Natural killer cell (primary cell): ENCODE measurements around the gene TRAF2. TPM values are rescaled to one million over a fixed set of nuclear protein-coding genes. Genes with fewer than 3 reads are reported as not detected.

ENCODE experiments used
- ATAC-seq, 3 donors: fragments of 150-1000 bp in 2 of 3; fragments of 200-7000 bp in 1 of 3; cut with Tn5 transposase; 1 replicate in 1 of 3; 2 replicates in 2 of 3; pipeline ENCODE4 v1.10.0; 2021; ENCODE audit warnings: mild to moderate bottlenecking in 2 of 3, moderate library complexity in 2 of 3
- DNase-seq, 2 donors: peaks; one replicate each; pipeline versions ENCODE4 v3.0.0 to v3.0.0-alpha.2; 2013 to 2021; ENCODE audit warnings: mixed read lengths in 1 of 2
- H3K27ac ChIP-seq: one replicate; pipeline ENCODE4 v1.5.1; 2013; ENCODE audit warnings: mild to moderate bottlenecking, low read length
- H3K27me3 ChIP-seq: one replicate; pipeline ENCODE4 v1.6.1; 2013; ENCODE audit warnings: low read length; ENCODE audit not compliant: control insufficient read depth, insufficient read depth
- H3K36me3 ChIP-seq: one replicate; pipeline ENCODE4 v1.6.1; 2013; ENCODE audit warnings: low read length; ENCODE audit not compliant: control insufficient read depth, insufficient read depth
- H3K4me1 ChIP-seq: one replicate; pipeline ENCODE4 v1.6.1; 2013; ENCODE audit warnings: low read length; ENCODE audit not compliant: control insufficient read depth, insufficient read depth
- H3K4me3 ChIP-seq: one replicate; pipeline ENCODE4 v1.5.1; 2013; ENCODE audit warnings: low read length
- H3K9me3 ChIP-seq: one replicate; pipeline ENCODE4 v1.6.1; 2013; ENCODE audit warnings: low read length; ENCODE audit not compliant: control insufficient read depth, insufficient read depth
- H3K27ac Mint-ChIP-seq, 2 donors: one replicate each; pipeline ENCODE4 v1.8.0; 2022; ENCODE audit warnings: mild to moderate bottlenecking in 2 of 2, mixed read lengths in 2 of 2, moderate library complexity in 1 of 2
- H3K27me3 Mint-ChIP-seq, 2 donors: one replicate each; pipeline ENCODE4 v1.8.0; 2022; ENCODE audit warnings: low read depth in 2 of 2, mixed read lengths in 2 of 2
- H3K36me3 Mint-ChIP-seq: one replicate; pipeline ENCODE4 v1.8.0; 2022; ENCODE audit warnings: mixed read lengths
- H3K4me1 Mint-ChIP-seq, 2 donors: one replicate each; pipeline ENCODE4 v1.8.0; 2022; ENCODE audit warnings: mixed read lengths in 2 of 2
- H3K4me3 Mint-ChIP-seq: one replicate; pipeline ENCODE4 v1.8.0; 2022; ENCODE audit warnings: mild to moderate bottlenecking, moderate library complexity, mixed read lengths
- H3K9me3 Mint-ChIP-seq, 2 donors: one replicate each; pipeline ENCODE4 v1.8.0; 2022; ENCODE audit warnings: mixed read lengths in 2 of 2
- CTCF ChIP-seq: fragments of 200-600 bp; IDR thresholded peaks from one replicate; pipeline ENCODE4 v1.8.0; 2022; ENCODE audit warnings: antibody characterized with exemption
- WGBS: methylation state at CpG from one replicate; pipeline ENCODE4 v1.1.7; 2013; ENCODE audit warnings: missing lambda C conversion rate; ENCODE audit not compliant: insufficient coverage; 5-methylcytosine and 5-hydroxymethylcytosine counted together
- intact Hi-C: fragments of 100-400 bp; cut with micrococcal nuclease; formaldehyde crosslinking; loops from one replicate; pipeline ENCODE4 v1.14.2; 2022
- total RNA-seq, 4 donors: library from RNA; stranded (reverse); fragments of 120-200 nt in 1 of 4; gene quantifications; one replicate each; pipeline versions ENCODE4 v1.2.3 to v1.2.4, GENCODE V29; 2013 to 2022

Gene TRAF2
- total RNA-seq, 3 donors from 2014 or later (not counting 1 experiment from before 2014, with no cell fraction given), result 17.4 to 35.5 (median 25.0) TPM

- no peaks in the 10 kb centered on the region for H3K27me3 Mint-ChIP-seq
- peaks cover 7 to 33% of the 10 kb centered on the region in 2 donors for H3K4me1 Mint-ChIP-seq
- H3K4me1 ChIP-seq, result peaks cover 62% of the 10 kb centered on the region
- intact Hi-C loops, result no loop called here
- no peak overlapping the region for H3K4me3 ChIP-seq
- no peaks in the 10 kb centered on the region for H3K27me3 ChIP-seq
- TF ChIP-seq CTCF, result no peak
- ATAC-seq (no peak), DNase-seq (no peak)
- WGBS, result 85% methylated on average over 30 of the region's 30 CpGs
- no peaks in the 10 kb centered on the region for H3K36me3 Mint-ChIP-seq
- no peaks in the 10 kb centered on the region for H3K9me3 Mint-ChIP-seq
- no peaks in the 10 kb centered on the region for H3K9me3 ChIP-seq
- H3K36me3 ChIP-seq, result peaks cover 24% of the 10 kb centered on the region
- H3K27ac Mint-ChIP-seq, result peak overlapping the region; percentile 89 to 93
- H3K4me3 Mint-ChIP-seq, result peak overlapping the region; percentile 88
- H3K27ac ChIP-seq, result no peak overlapping the region
Measured at GRCh38 chr9:136945333-136946227, 59.3 kb downstream of the TRAF2 start.

- no peak overlapping the region for H3K27ac ChIP-seq
- H3K4me3 Mint-ChIP-seq, result no peak overlapping the region
- H3K27me3 Mint-ChIP-seq, result no peaks in the 10 kb centered on the region
- no peak overlapping the region for H3K4me3 ChIP-seq
- no peak for TF ChIP-seq CTCF
- ATAC-seq (no peak), DNase-seq (no peak)
- H3K27me3 ChIP-seq, result no peaks in the 10 kb centered on the region
- no peaks in the 10 kb centered on the region for H3K36me3 Mint-ChIP-seq
- H3K9me3 ChIP-seq, result no peaks in the 10 kb centered on the region
- intact Hi-C loops, result no loop called here
- H3K4me1 ChIP-seq, result peaks cover 71% of the 10 kb centered on the region
- H3K9me3 Mint-ChIP-seq, result no peaks in the 10 kb centered on the region
- H3K36me3 ChIP-seq, result peaks cover 16% of the 10 kb centered on the region
- H3K27ac Mint-ChIP-seq, result no peak overlapping the region
- peaks cover 7 to 33% of the 10 kb centered on the region in 2 donors for H3K4me1 Mint-ChIP-seq
- WGBS, result 93% methylated on average over 26 of the region's 27 CpGs
Measured at GRCh38 chr9:136946228-136947027, 60.1 kb downstream of the TRAF2 start.

- 89% methylated on average over 26 of the region's 26 CpGs for WGBS
- Mint-ChIP-seq H3K4me1 (peaks cover 7 to 33% of the 10 kb centered on the region in 2 donors), H3K27me3 (no peaks in the 10 kb centered on the region), H3K27ac (peak overlapping the region in 1 of 2 donors; percentile 67), H3K9me3 (no peaks in the 10 kb centered on the region), H3K36me3 (no peaks in the 10 kb centered on the region), H3K4me3 (peak overlapping the region; percentile 21)
- DNase-seq (no peak), ATAC-seq (no peak)
- TF ChIP-seq CTCF, result no peak
- Histone ChIP-seq H3K36me3 (peaks cover 7% of the 10 kb centered on the region), H3K27me3 (no peaks in the 10 kb centered on the region), H3K9me3 (no peaks in the 10 kb centered on the region), H3K27ac (no peak overlapping the region), H3K4me3 (no peak overlapping the region), H3K4me1 (peaks cover 68% of the 10 kb centered on the region)
- intact Hi-C loops, result no loop called here
Measured at GRCh38 chr9:136947028-136947891, 60.9 kb downstream of the TRAF2 start.
